Stomach smooth muscle (tissue), 2 donors: ENCODE results near the gene CD84.
"Not testable (repeated sequence)": the region's sequence is repeated elsewhere in the genome, so short reads cannot be mapped to it uniquely, and the experiment has no call there.

Experiments used
- H3K27ac ChIP-seq: one replicate; pipeline ENCODE4 v1.7.0; 2013; ENCODE audit warnings: mild to moderate bottlenecking, low read length, inconsistent platforms
- H3K27me3 ChIP-seq, 2 donors: one replicate each; pipeline ENCODE4 v1.7.0; 2013; ENCODE audit warnings: low read length in 2 of 2; ENCODE audit not compliant: insufficient read depth in 2 of 2, control insufficient read depth in 1 of 2
- H3K36me3 ChIP-seq, 2 donors: one replicate each; pipeline ENCODE4 v1.7.0; 2013; ENCODE audit warnings: low read length in 2 of 2; ENCODE audit not compliant: control insufficient read depth in 2 of 2, insufficient read depth in 2 of 2
- H3K4me1 ChIP-seq: one replicate; pipeline ENCODE4 v1.7.0; 2013; ENCODE audit warnings: low read length; ENCODE audit not compliant: control insufficient read depth, insufficient read depth
- H3K4me3 ChIP-seq, 2 donors: one replicate each; pipeline ENCODE4 v1.7.0; 2013; ENCODE audit warnings: low read length in 2 of 2
- H3K9ac ChIP-seq, 2 donors: one replicate each; pipeline ENCODE4 v1.7.0; 2013; ENCODE audit warnings: low read length in 2 of 2, mild to moderate bottlenecking in 1 of 2
- H3K9me3 ChIP-seq, 2 donors: one replicate each; pipeline ENCODE4 v1.7.0; 2013; ENCODE audit warnings: low read length in 2 of 2; ENCODE audit not compliant: control insufficient read depth in 2 of 2
- donor health status: healthy.
- donor health status: Pancreatic carcinoma.

The CD84 gene

DNA sequence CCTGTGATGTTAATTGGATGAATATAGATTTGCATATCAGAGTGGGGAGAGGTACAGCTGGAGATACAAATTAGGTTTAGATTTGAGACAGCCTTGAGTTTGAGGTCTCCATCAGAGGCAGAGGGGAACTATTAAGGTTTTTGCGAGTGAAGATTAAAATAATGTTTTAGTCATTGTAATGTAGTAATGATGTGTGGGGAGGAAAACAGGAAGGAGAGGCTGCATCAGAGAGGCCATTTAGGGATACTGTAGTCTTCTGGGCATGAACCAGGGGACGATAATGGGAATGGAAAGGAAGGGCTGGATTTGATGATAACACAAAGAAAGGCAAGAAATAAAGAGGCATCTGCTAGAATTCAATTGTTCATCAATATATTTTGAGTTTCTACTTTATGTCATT, 9.5 kb downstream of the CD84 start:
- H3K27me3 ChIP-seq, result no peaks in the 10 kb centered on the region
- no peak overlapping the region for H3K27ac ChIP-seq
- no peak overlapping the region for H3K9ac ChIP-seq

DNA sequence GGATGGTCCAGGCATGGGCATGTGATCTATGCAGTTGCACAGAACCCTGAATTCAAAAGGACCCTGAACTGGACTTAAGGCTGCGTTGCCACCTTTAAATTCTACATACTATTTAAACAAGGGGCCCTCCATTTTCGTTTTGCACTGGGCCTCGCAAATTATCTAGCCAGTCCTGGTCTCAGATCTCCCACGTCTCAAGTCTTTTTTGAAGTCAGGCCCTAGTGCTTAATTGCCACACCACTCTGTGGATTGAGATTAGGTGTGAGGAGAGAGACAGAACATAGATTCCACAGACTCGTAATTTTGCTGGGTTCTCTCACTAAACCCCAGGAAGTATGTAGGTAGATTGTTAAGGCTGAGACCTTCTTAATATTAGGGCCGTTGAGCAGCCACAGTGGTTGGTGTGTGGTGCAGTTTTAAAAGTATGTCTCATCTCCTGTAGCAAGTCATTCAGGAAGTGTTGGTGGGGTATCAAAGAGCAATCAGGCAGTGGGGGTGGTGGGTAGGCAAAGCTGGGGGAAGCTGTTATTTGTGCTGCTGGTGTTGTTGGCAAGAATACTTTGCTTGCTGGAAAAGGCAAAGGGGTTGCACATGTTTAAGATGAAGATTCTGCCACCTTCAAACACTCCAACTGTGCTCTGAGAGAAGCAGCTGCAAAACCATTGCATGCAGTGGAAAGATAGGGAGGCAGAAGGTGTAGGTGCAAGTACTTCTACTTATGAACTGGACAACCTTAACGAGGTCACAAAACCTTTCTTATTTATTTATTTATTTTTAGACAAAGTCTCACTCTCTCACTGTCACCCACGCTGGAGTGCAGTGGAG, 11.2 kb downstream of the CD84 start:
- Histone ChIP-seq H3K4me3 (no peak overlapping the region), H3K9me3 (peaks cover 0 to 3% of the 10 kb centered on the region in 2 donors), H3K36me3 (no peaks in the 10 kb centered on the region), H3K9ac (no peak overlapping the region), H3K4me1 (no peaks in the 10 kb centered on the region), H3K27ac (no peak overlapping the region), H3K27me3 (no peaks in the 10 kb centered on the region)

More for the DNA sequence above, 9.5 kb downstream of the CD84 start:
- Histone ChIP-seq H3K4me1 (no peaks in the 10 kb centered on the region), H3K4me3 (no peak overlapping the region), H3K9me3 (peaks cover 0 to 3% of the 10 kb centered on the region in 2 donors), H3K36me3 (no peaks in the 10 kb centered on the region)

DNA sequence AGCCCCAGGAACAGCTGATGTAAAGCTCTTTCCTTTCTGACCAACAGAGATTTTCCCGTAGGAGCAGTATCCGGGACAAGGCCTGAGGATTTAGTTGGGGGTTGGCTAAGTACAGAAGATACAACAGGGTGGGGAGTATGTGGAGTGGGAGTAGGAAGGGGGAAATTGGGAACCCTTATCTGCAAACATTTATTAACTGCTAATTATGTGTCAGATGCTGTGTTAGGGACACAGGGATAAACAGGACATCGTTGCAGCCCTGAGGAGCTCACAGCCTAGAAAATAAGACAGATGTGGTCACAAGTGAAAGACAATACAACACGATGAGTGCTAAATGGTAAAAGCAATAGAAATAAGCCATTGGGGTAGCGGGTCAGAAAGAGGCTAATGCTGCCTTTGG, 12.0 kb downstream of the CD84 start:
- Histone ChIP-seq H3K36me3 (no peaks in the 10 kb centered on the region), H3K27ac (no peak overlapping the region)

GRCh38 chr1:160565564-160565963, 13.7 kb downstream of the CD84 start:
- no peaks in the 10 kb centered on the region for H3K27me3 ChIP-seq
- no peak overlapping the region for H3K9ac ChIP-seq
- H3K36me3 ChIP-seq, result no peaks in the 10 kb centered on the region
- H3K9me3 ChIP-seq, result no peaks in the 10 kb centered on the region
- no peak overlapping the region for H3K4me3 ChIP-seq
- no peak overlapping the region for H3K27ac ChIP-seq
- H3K4me1 ChIP-seq, result no peaks in the 10 kb centered on the region

More for the DNA sequence above, 12.0 kb downstream of the CD84 start:
- Histone ChIP-seq H3K27me3 (no peaks in the 10 kb centered on the region), H3K4me1 (no peaks in the 10 kb centered on the region), H3K9me3 (peaks cover 0 to 3% of the 10 kb centered on the region in 2 donors), H3K4me3 (no peak overlapping the region), H3K9ac (no peak overlapping the region)

DNA sequence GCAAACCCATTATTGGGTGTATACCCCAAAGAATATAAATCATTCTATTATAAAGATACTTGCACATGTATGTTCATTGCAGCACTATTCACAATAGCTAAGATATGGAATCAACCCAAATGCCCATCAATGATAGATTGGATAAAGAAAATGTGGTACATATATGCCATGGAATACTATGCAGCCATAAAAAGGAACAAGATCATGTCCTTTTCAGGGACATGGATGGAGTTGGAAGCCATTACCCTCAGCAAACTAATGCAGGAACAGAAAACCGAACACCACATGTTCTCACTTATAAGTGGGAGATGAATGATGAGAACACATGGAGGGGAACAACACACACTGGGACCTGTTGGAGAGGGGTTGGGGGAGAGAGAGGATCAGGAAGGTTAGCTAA, 16.1 kb downstream of the CD84 start:
- H3K36me3 ChIP-seq, H3K4me1 ChIP-seq, H3K9me3 ChIP-seq, H3K9ac ChIP-seq, H3K27me3 ChIP-seq, H3K4me3 ChIP-seq, H3K27ac ChIP-seq: not testable (repeated sequence)

- H3K27ac ChIP-seq, H3K4me1 ChIP-seq, H3K9ac ChIP-seq, H3K4me3 ChIP-seq, H3K9me3 ChIP-seq, H3K27me3 ChIP-seq, H3K36me3 ChIP-seq: not testable (repeated sequence)
Observed at GRCh38 chr1:160562745-160563144, 16.6 kb downstream of the CD84 start.

GRCh38 chr1:160560806-160561205, 18.5 kb downstream of the CD84 start:
- H3K9ac ChIP-seq, result no peak overlapping the region
- no peak overlapping the region for H3K27ac ChIP-seq
- H3K36me3 ChIP-seq, result no peaks in the 10 kb centered on the region
- H3K9me3 ChIP-seq, result no peaks in the 10 kb centered on the region
- no peaks in the 10 kb centered on the region for H3K27me3 ChIP-seq
- H3K4me1 ChIP-seq, result no peaks in the 10 kb centered on the region
- no peak overlapping the region for H3K4me3 ChIP-seq

DNA sequence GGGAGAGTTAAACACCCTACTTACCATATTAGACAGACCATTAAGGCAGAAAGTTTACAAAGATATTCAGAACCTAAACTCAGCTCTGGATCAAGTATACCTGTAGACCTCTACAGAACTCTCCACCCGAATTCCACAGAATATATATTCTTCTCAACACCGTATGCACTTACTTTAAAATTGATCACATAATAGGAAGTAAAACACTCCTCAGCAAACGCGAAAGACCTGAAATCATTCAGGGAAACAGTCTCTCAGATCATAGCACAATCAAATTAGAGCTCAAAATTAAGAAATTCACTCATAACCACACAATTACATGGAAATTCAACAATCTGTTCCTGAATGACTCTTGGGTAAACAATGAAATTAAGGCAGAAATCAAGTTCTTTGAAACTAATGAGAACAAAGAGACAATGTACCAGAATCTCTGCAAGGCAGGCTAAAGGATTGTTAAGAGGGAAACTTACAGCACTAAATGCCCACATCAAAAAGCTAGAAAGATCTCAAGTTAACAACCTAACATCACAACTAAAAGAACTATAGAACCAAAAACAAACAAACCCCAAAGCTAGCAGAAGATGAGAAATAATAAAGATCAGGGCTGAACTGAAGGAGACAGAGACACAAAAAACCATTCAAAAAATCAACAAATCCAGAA, 19.1 kb downstream of the CD84 start:
- H3K9ac ChIP-seq, result no peak overlapping the region
- H3K36me3 ChIP-seq, result no peaks in the 10 kb centered on the region
- no peaks in the 10 kb centered on the region for H3K9me3 ChIP-seq
- H3K4me3 ChIP-seq, result no peak overlapping the region
- H3K27ac ChIP-seq, result no peak overlapping the region
- no peaks in the 10 kb centered on the region for H3K27me3 ChIP-seq
- no peaks in the 10 kb centered on the region for H3K4me1 ChIP-seq

DNA sequence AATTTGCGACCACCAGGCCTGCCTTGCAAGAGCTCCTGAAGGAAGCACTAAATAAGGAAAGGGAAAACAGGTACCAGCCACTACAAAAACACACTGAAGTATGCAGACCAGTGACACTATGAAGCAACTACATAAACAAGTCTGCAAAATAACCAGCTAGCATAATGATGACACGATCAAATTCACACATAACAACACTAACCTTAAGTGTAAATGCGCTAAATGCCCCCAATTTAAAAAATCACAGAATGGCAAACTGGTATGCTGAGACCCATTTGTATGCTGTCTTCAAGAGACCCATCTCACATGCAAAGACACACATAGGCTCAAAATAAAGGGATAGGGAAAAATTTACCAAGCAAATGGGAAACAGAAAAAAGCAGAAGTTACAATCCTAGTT, 19.9 kb downstream of the CD84 start:
- H3K36me3 ChIP-seq, H3K27me3 ChIP-seq, H3K27ac ChIP-seq, H3K4me1 ChIP-seq, H3K4me3 ChIP-seq, H3K9me3 ChIP-seq, H3K9ac ChIP-seq: not testable (repeated sequence)

DNA sequence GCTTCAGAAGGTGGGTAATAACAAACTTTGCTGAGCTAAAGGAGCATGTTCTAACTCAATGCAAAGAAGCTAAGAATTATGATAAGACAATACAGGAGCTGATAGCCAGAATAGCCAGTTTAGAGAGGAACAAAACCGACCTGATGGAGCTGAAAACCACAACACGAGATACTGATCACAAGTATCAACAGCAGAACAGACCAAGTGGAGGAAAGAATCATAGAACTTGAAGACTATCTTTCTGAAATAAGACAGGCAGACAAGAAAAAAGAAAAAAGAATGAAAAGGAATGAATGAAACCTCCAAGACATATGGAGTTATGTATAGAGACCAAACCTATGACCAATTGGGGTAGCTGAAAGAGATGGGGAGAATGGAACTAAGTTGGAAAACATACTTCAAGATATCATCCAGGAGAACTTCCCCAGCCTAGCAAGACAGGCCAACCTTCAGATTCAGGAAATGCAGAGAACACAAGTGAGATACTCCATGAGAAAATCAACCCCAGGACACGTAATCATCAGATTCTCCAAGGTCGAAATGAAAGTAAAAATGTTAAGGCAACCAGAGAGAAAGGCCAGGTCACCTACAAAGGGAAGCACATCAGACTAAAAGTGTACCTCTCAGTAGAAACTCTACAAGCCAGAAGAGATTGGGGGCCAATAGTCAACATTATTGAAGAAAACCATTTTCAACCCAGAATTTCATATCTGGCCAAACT, 20.5 kb downstream of the CD84 start:
- no peaks in the 10 kb centered on the region for H3K27me3 ChIP-seq
- no peak overlapping the region for H3K4me3 ChIP-seq
- H3K9ac ChIP-seq, result no peak overlapping the region
- no peaks in the 10 kb centered on the region for H3K9me3 ChIP-seq
- no peaks in the 10 kb centered on the region for H3K36me3 ChIP-seq
- H3K4me1 ChIP-seq, result no peaks in the 10 kb centered on the region
- H3K27ac ChIP-seq, result no peak overlapping the region
